ENCODE measurements around the gene XRN1.

XRN1 gene

GRCh38 chr3:142268426-142268825 is 179.4 kb downstream of the XRN1 start:
- no peaks in the 10 kb centered on the region for H3K27me3 ChIP-seq (ENCODE audit: insufficient read depth, low read length)

GRCh38 chr3:142267269-142267668 is 180.6 kb downstream of the XRN1 start:
- H3K4me3 ChIP-seq (ENCODE audit: low read length), result no peak overlapping the region
- H3K4me1 ChIP-seq (ENCODE audit: insufficient read depth, low read length), result peaks cover 3% of the 10 kb centered on the region
- no peak overlapping the region for H2AFZ ChIP-seq (ENCODE audit: low read depth, low read length)
- no peaks in the 10 kb centered on the region for H3K27me3 ChIP-seq (ENCODE audit: insufficient read depth, low read length)
- no peaks in the 10 kb centered on the region for H3K9me3 ChIP-seq (ENCODE audit: low read length)
- H3K36me3 ChIP-seq (ENCODE audit: insufficient read depth, low read length), result no peaks in the 10 kb centered on the region

More at GRCh38 chr3:142268426-142268825, 179.4 kb downstream of the XRN1 start:
- H3K9me3 ChIP-seq (ENCODE audit: low read length), result no peaks in the 10 kb centered on the region
- peak overlapping the region; percentile 46 for H2AFZ ChIP-seq (ENCODE audit: low read depth, low read length)
- no peaks in the 10 kb centered on the region for H3K36me3 ChIP-seq (ENCODE audit: insufficient read depth, low read length)
- no peak overlapping the region for H3K4me3 ChIP-seq (ENCODE audit: low read length)
- H3K4me1 ChIP-seq (ENCODE audit: insufficient read depth, low read length), result peaks cover 2% of the 10 kb centered on the region

GRCh38 chr3:142263112-142263511 is 184.7 kb downstream of the XRN1 start:
- Histone ChIP-seq H3K4me3 (ENCODE audit: low read length) (no peak overlapping the region), H2AFZ (ENCODE audit: low read depth, low read length) (no peak overlapping the region)

GRCh38 chr3:142259359-142259758 is 188.5 kb downstream of the XRN1 start:
- Histone ChIP-seq H3K36me3 (ENCODE audit: insufficient read depth, low read length) (no peaks in the 10 kb centered on the region), H3K27me3 (ENCODE audit: insufficient read depth, low read length) (no peaks in the 10 kb centered on the region), H3K9me3 (ENCODE audit: low read length) (no peaks in the 10 kb centered on the region), H2AFZ (ENCODE audit: low read depth, low read length) (no peak overlapping the region), H3K4me3 (ENCODE audit: low read length) (no peak overlapping the region), H3K4me1 (ENCODE audit: insufficient read depth, low read length) (peaks cover 7% of the 10 kb centered on the region)

More at GRCh38 chr3:142263112-142263511, 184.7 kb downstream of the XRN1 start:
- Histone ChIP-seq H3K27me3 (ENCODE audit: insufficient read depth, low read length) (no peaks in the 10 kb centered on the region), H3K36me3 (ENCODE audit: insufficient read depth, low read length) (no peaks in the 10 kb centered on the region), H3K4me1 (ENCODE audit: insufficient read depth, low read length) (peaks cover 7% of the 10 kb centered on the region), H3K9me3 (ENCODE audit: low read length) (no peaks in the 10 kb centered on the region)

- no peak overlapping the region for H2AFZ ChIP-seq (ENCODE audit: low read depth, low read length)
- H3K36me3 ChIP-seq (ENCODE audit: insufficient read depth, low read length), result no peaks in the 10 kb centered on the region
- no peak overlapping the region for H3K4me3 ChIP-seq (ENCODE audit: low read length)
- H3K4me1 ChIP-seq (ENCODE audit: insufficient read depth, low read length), result peaks cover 4% of the 10 kb centered on the region
- no peaks in the 10 kb centered on the region for H3K9me3 ChIP-seq (ENCODE audit: low read length)
- no peaks in the 10 kb centered on the region for H3K27me3 ChIP-seq (ENCODE audit: insufficient read depth, low read length)
Observed at GRCh38 chr3:142256712-142257333, 191.0 kb downstream of the XRN1 start.
